IMR-90 (cell line): ENCODE data around the gene ZNF217. TPM values are rescaled to one million over a fixed set of nuclear protein-coding genes. Genes with fewer than 3 reads are reported as not detected.

Source experiments
- ATAC-seq: fragments of 200-7000 bp; cut with Tn5 transposase; 2 replicates; pipeline ENCODE4 v1.9.1; 2020; ENCODE audit warnings: low read depth, mild to moderate bottlenecking, moderate library complexity
- BruUV-seq: library from RNA; stranded (reverse); fragments of 400-500 nt; replicated peaks from 2 replicates; lab custom pipeline; 2021; lab: Mats Ljungman, UMichigan
- CTCF ChIA-PET: fragments of 300-600 bp; formaldehyde crosslinking; extraction: SDS; loops from one replicate; lab custom pipeline; 2021; ENCODE audit warnings: antibody characterized with exemption; lab: Yijun Ruan, JAX
- POLR2A ChIA-PET: fragments of 300-600 bp; sonication (Branson Sonifier 250); formaldehyde crosslinking; loops from one replicate; lab custom pipeline; 2022; ENCODE audit warnings: antibody characterized with exemption; ENCODE audit not compliant: unreplicated experiment; lab: Charles Lee
- DNase-seq: peaks from one replicate; pipeline ENCODE4 v3.0.0; 2013
- H2AFZ ChIP-seq: replicated peaks from 2 replicates; pipeline ENCODE3; 2013; ENCODE audit warnings: low read length, mild to moderate bottlenecking; ENCODE audit not compliant: poor library complexity
- H2AK5ac ChIP-seq: 2 replicates; pipeline ENCODE4 v1.6.1; 2013; ENCODE audit warnings: low read depth, low read length, inconsistent platforms
- H2AK9ac ChIP-seq: replicated peaks from 2 replicates; pipeline ENCODE3; 2013; ENCODE audit warnings: mild to moderate bottlenecking, low read depth, low read length, moderate library complexity; ENCODE audit not compliant: poor library complexity
- H2BK120ac ChIP-seq: 2 replicates; pipeline ENCODE4 v1.6.1; 2013; ENCODE audit warnings: low read depth, low read length, inconsistent platforms
- H2BK15ac ChIP-seq: 3 replicates; pipeline ENCODE4 v1.6.1; 2013; ENCODE audit warnings: low read depth, low read length, inconsistent platforms
- H2BK20ac ChIP-seq: 2 replicates; pipeline ENCODE4 v1.6.1; 2013; ENCODE audit warnings: low read depth, mild to moderate bottlenecking, inconsistent platforms, low read length, moderate library complexity
- H2BK5ac ChIP-seq: 2 replicates; pipeline ENCODE4 v1.6.1; 2013; ENCODE audit warnings: mild to moderate bottlenecking, low read depth, low read length, inconsistent platforms; ENCODE audit not compliant: poor library complexity, severe bottlenecking
- H3K14ac ChIP-seq: replicated peaks from 2 replicates; pipeline ENCODE4 v1.6.1; 2013; ENCODE audit warnings: low read depth, low read length, inconsistent platforms
- H3K18ac ChIP-seq: 2 replicates; pipeline ENCODE4 v1.6.1; 2013; ENCODE audit warnings: low read depth, low read length, control low read depth
- H3K23ac ChIP-seq: 2 replicates; pipeline ENCODE4 v1.6.1; 2013; ENCODE audit warnings: low read depth, low read length, inconsistent platforms
- H3K27ac ChIP-seq: 2 replicates; pipeline ENCODE4 v1.5.1; 2013; ENCODE audit warnings: mild to moderate bottlenecking, control low read depth, low read length; ENCODE audit not compliant: insufficient read depth
- H3K27me3 ChIP-seq: 2 replicates; pipeline ENCODE4 v1.6.1; 2013; ENCODE audit warnings: low read length; ENCODE audit not compliant: control insufficient read depth, insufficient read depth
- H3K36me3 ChIP-seq: 2 replicates; pipeline ENCODE4 v1.6.1; 2013; ENCODE audit warnings: low read length, mixed read lengths; ENCODE audit not compliant: control insufficient read depth, insufficient read depth
- H3K4ac ChIP-seq: 2 replicates; pipeline ENCODE4 v1.6.1; 2013; ENCODE audit warnings: low read depth, low read length, inconsistent platforms
- H3K4me1 ChIP-seq: 2 replicates; pipeline ENCODE4 v1.6.1; 2013; ENCODE audit warnings: low read length, mixed read lengths; ENCODE audit not compliant: control insufficient read depth, insufficient read depth
- H3K4me2 ChIP-seq: 2 replicates; pipeline ENCODE4 v1.6.1; 2013; ENCODE audit warnings: low read depth, mild to moderate bottlenecking, control low read depth, low read length, moderate library complexity
- H3K4me3 ChIP-seq: 2 replicates; pipeline ENCODE4 v1.5.1; 2013; ENCODE audit warnings: low read depth, mild to moderate bottlenecking, control low read depth, low read length, moderate library complexity; ENCODE audit not compliant: insufficient read depth
- H3K56ac ChIP-seq: 2 replicates; pipeline ENCODE4 v1.6.1; 2013; ENCODE audit warnings: low read length, inconsistent platforms; ENCODE audit not compliant: insufficient read depth; ENCODE audit errors: extremely low read depth
- H3K79me1 ChIP-seq, 2 experiments: 2 replicates each; pipeline ENCODE4 v1.6.1; 2013; ENCODE audit warnings: low read length in 2 of 2, inconsistent platforms in 1 of 2, low read depth in 1 of 2
- H3K9ac ChIP-seq: 2 replicates; pipeline ENCODE4 v1.6.1; 2013; ENCODE audit warnings: low read depth, low read length, control low read depth
- H3K9me1 ChIP-seq: 2 replicates; pipeline ENCODE4 v1.6.1; 2013; ENCODE audit warnings: low read length, inconsistent platforms; ENCODE audit not compliant: insufficient read depth
- H3K9me3 ChIP-seq: 2 replicates; pipeline ENCODE4 v1.6.1; 2013; ENCODE audit warnings: low read length; ENCODE audit not compliant: control insufficient read depth, insufficient read depth
- H4K20me1 ChIP-seq: 2 replicates; pipeline ENCODE4 v1.6.1; 2013; ENCODE audit warnings: low read length, inconsistent platforms; ENCODE audit not compliant: insufficient read depth
- H4K5ac ChIP-seq: 2 replicates; pipeline ENCODE4 v1.6.1; 2013; ENCODE audit warnings: mild to moderate bottlenecking, low read depth, low read length, control low read depth
- H4K8ac ChIP-seq, 2 experiments: 2 replicates each; pipeline ENCODE4 v1.6.1; 2013; ENCODE audit warnings: low read depth in 2 of 2, low read length in 2 of 2, control low read depth in 1 of 2, inconsistent platforms in 1 of 2
- H4K91ac ChIP-seq: 2 replicates; pipeline ENCODE4 v1.6.1; 2013; ENCODE audit warnings: low read depth, low read length, inconsistent platforms; ENCODE audit not compliant: insufficient read depth
- BHLHE40 ChIP-seq: fragments of 150-350 bp; IDR thresholded peaks from 2 replicates; pipeline ENCODE4 v1.6.1; 2016; ENCODE audit warnings: mild to moderate bottlenecking, low read depth, low read length
- CEBPB ChIP-seq: IDR thresholded peaks from 2 replicates; pipeline ENCODE4 v1.6.1; 2012; ENCODE audit warnings: low read depth, low read length, improper control_type of control experiment
- CHD1 ChIP-seq: IDR thresholded peaks from 2 replicates; pipeline ENCODE4 v1.6.1; 2012; ENCODE audit warnings: low read depth, low read length, improper control_type of control experiment
- ELK1 ChIP-seq: fragments of 150-350 bp; IDR thresholded peaks from 2 replicates; pipeline ENCODE4 v1.6.1; 2016; ENCODE audit warnings: low read depth, mild to moderate bottlenecking, low read length, moderate library complexity, borderline replicate concordance
- FOS ChIP-seq: fragments of 150-350 bp; IDR thresholded peaks from 2 replicates; pipeline ENCODE4 v1.6.1; 2016; ENCODE audit warnings: low read depth, low read length
- MAFK ChIP-seq: IDR thresholded peaks from 2 replicates; pipeline ENCODE4 v1.6.1; 2012; ENCODE audit warnings: low read depth, low read length, improper control_type of control experiment
- MXI1 ChIP-seq: IDR thresholded peaks from 2 replicates; pipeline ENCODE4 v1.6.1; 2012; ENCODE audit warnings: low read depth, mild to moderate bottlenecking, low read length, moderate library complexity, borderline replicate concordance
- NFE2L2 ChIP-seq: fragments of 150-350 bp; IDR thresholded peaks from 2 replicates; pipeline ENCODE4 v1.6.1; 2016; ENCODE audit warnings: low read depth, mild to moderate bottlenecking, low read length
- POLR2A ChIP-seq: IDR thresholded peaks from 2 replicates; pipeline ENCODE4 v1.6.1; 2012; ENCODE audit warnings: mild to moderate bottlenecking, low read depth, low read length
- RCOR1 ChIP-seq: IDR thresholded peaks from 2 replicates; pipeline ENCODE4 v1.6.1; 2012; ENCODE audit warnings: mild to moderate bottlenecking, low read length, improper control_type of control experiment; ENCODE audit not compliant: insufficient replicate concordance
- RFX5 ChIP-seq: IDR thresholded peaks from 2 replicates; pipeline ENCODE4 v1.8.0; 2012; ENCODE audit warnings: low read depth, mild to moderate bottlenecking, low read length, moderate library complexity
- SMC3 ChIP-seq: fragments of 150-350 bp; IDR thresholded peaks from 2 replicates; pipeline ENCODE4 v1.6.1; 2016; ENCODE audit warnings: low read depth, mild to moderate bottlenecking, antibody characterized with exemption, low read length, moderate library complexity
- WGBS, 2 experiments: methylation state at CpG; one replicate each; pipeline versions ENCODE4 v1.1.5 to v1.1.7; 2013; ENCODE audit warnings: missing lambda C conversion rate in 2 of 2; ENCODE audit not compliant: insufficient read length in 1 of 2; ENCODE audit errors: extremely low coverage in 2 of 2; 5-methylcytosine and 5-hydroxymethylcytosine counted together
- dilution Hi-C: fragments of 300-500 bp; cut with HindIII; formaldehyde crosslinking; loops from one replicate; pipeline ENCODE4 v1.14.3; 2018; ENCODE audit warnings: low sequenced_read_pairs; ENCODE audit not compliant: unreplicated experiment
- in situ Hi-C: fragments of 300-500 bp; cut with MboI; formaldehyde crosslinking; loops from 3 replicates; pipeline ENCODE4 v1.14.3; 2019; ENCODE audit warnings: low sequenced_read_pairs, inconsistent platforms, mixed read lengths
- intact Hi-C: fragments of 100-400 bp; cut with micrococcal nuclease; formaldehyde crosslinking; loops from 2 replicates; pipeline ENCODE4 v1.10.0; 2022
- polyA plus RNA-seq, 3 experiments: library from polyadenylated mRNA; depleted of rRNA; stranded (reverse); fragments of >200 nt; gene quantifications; 2 replicates each; pipeline ENCODE4 v1.2.3, GENCODE V29; 2012; ENCODE audit warnings: low replicate concordance in 1 of 3
- total RNA-seq: library from RNA; depleted of rRNA; stranded (reverse); fragments of >200 nt; gene quantifications from 2 replicates; pipeline ENCODE4 v1.2.3, GENCODE V29; 2012
- TF ChIP-seq, protein P1 (sequence below): fragments of 150-350 bp; IDR thresholded peaks from 2 replicates; pipeline ENCODE4 v1.6.1; 2017; ENCODE audit warnings: mild to moderate bottlenecking, antibody characterized with exemption, low read length, low read depth
- TF ChIP-seq, protein P2 (sequence below): conservative IDR thresholded peaks from 2 replicates; pipeline ENCODE4 v1.5.1; 2012; ENCODE audit warnings: mild to moderate bottlenecking, low read depth, low read length, improper control_type of control experiment

Gene ZNF217
- total and polyA plus RNA-seq, 2 of the 4 experiments (the other 2 are of a cell fraction), result 9.1 to 27.8 TPM

- WGBS, 2 experiments, result 81% methylated on average over 9 of the region's 17 CpGs; no CpG with 5 or more reads in 1 of the 2 experiments
- H3K18ac ChIP-seq, result peak overlapping the region; percentile 81
- intact Hi-C loops, result loop anchor here (2.0 to 5.0 kb wide), 2 partner anchors 20 to 50 kb away; no protein-coding TSS in a partner anchor
- H3K56ac ChIP-seq, result peak overlapping the region; percentile 45
- peak overlapping the region; percentile 18 for H3K4me2 ChIP-seq
- H3K9ac ChIP-seq, result no peak overlapping the region
- H4K8ac ChIP-seq, result peak overlapping the region; percentile 2 to 30; a peak in 1 of 4 replicates
- no peaks in the 10 kb centered on the region for H3K27me3 ChIP-seq
- TF ChIP-seq POLR2A, result no peak
- no peak for TF ChIP-seq SMC3
- TF ChIP-seq RFX5, result no peak
- TF ChIP-seq BHLHE40, result no peak
- no peak for TF ChIP-seq ELK1
- no peak for TF ChIP-seq CEBPB
- no peak for TF ChIP-seq RCOR1
- TF ChIP-seq FOS, result no peak
- TF ChIP-seq MXI1, result no peak
- no peak for TF ChIP-seq MAFK
- TF ChIP-seq, protein P1, sequence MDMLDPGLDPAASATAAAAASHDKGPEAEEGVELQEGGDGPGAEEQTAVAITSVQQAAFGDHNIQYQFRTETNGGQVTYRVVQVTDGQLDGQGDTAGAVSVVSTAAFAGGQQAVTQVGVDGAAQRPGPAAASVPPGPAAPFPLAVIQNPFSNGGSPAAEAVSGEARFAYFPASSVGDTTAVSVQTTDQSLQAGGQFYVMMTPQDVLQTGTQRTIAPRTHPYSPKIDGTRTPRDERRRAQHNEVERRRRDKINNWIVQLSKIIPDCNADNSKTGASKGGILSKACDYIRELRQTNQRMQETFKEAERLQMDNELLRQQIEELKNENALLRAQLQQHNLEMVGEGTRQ, result no peak
- TF ChIP-seq, protein P2, sequence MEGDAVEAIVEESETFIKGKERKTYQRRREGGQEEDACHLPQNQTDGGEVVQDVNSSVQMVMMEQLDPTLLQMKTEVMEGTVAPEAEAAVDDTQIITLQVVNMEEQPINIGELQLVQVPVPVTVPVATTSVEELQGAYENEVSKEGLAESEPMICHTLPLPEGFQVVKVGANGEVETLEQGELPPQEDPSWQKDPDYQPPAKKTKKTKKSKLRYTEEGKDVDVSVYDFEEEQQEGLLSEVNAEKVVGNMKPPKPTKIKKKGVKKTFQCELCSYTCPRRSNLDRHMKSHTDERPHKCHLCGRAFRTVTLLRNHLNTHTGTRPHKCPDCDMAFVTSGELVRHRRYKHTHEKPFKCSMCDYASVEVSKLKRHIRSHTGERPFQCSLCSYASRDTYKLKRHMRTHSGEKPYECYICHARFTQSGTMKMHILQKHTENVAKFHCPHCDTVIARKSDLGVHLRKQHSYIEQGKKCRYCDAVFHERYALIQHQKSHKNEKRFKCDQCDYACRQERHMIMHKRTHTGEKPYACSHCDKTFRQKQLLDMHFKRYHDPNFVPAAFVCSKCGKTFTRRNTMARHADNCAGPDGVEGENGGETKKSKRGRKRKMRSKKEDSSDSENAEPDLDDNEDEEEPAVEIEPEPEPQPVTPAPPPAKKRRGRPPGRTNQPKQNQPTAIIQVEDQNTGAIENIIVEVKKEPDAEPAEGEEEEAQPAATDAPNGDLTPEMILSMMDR, result no peak
- TF ChIP-seq NFE2L2, result no peak
- TF ChIP-seq CHD1, result no peak
- ATAC-seq (peak; percentile 72), DNase-seq (peak; percentile 50)
- ChIA-PET POLR2A (no interaction called here), CTCF (interaction anchor here (0.5 to 0.7 kb wide), 2 partner anchors 10 to 165 kb away, joined by 3 to 4 read pairs; no protein-coding TSS in a partner anchor)
- peak overlapping the region; percentile 82 for H3K4ac ChIP-seq
- peak overlapping the region; percentile 79 for H2BK5ac ChIP-seq
- H3K36me3 ChIP-seq, result no peaks in the 10 kb centered on the region
- H3K23ac ChIP-seq, result 0 out of 2 replicates have a peak overlapping the region, but pooled peaks have one; percentile 10
- peak overlapping the region; percentile 68 for H2BK20ac ChIP-seq
- H3K9me3 ChIP-seq, result no peaks in the 10 kb centered on the region
- peak overlapping the region; percentile 47 for H3K14ac ChIP-seq
- H3K27ac ChIP-seq, result peak overlapping the region; percentile 56
- peak overlapping the region; percentile 66 for H2AK5ac ChIP-seq
- no peaks in the 10 kb centered on the region for H3K9me1 ChIP-seq
- no peak overlapping the region for H3K4me3 ChIP-seq
- dilution Hi-C loops, result no loop called here
- in situ Hi-C loops, result no loop called here
- H2AK9ac ChIP-seq, result no peak overlapping the region
- peak overlapping the region; percentile 30; the same call in 1 of the 3 replicates for H2BK15ac ChIP-seq
- no peaks in the 10 kb centered on the region for H3K79me1 ChIP-seq
- H4K91ac ChIP-seq, result peak overlapping the region; percentile 19; the same call in 1 of the 2 replicates
- H2BK120ac ChIP-seq, result peak overlapping the region; percentile 81
- H4K20me1 ChIP-seq, result no peaks in the 10 kb centered on the region
- H2AFZ ChIP-seq, result peak overlapping the region; percentile 68
- no TSS peak for BruUV-seq
- H3K4me1 ChIP-seq, result peaks cover 10% of the 10 kb centered on the region
- H4K5ac ChIP-seq, result peak overlapping the region; percentile 83
These were observed 48.8 kb upstream of the ZNF217 start for GRCh38 chr20:53642196-53643030.
